ENCODE results near the gene DOCK2. TPM values are rescaled to one million over a fixed set of nuclear protein-coding genes. Genes with fewer than 3 reads are reported as not detected.

The DOCK2 gene
- total RNA-seq, 1 experiment from 2014 or later = 0.42 TPM

DNA sequence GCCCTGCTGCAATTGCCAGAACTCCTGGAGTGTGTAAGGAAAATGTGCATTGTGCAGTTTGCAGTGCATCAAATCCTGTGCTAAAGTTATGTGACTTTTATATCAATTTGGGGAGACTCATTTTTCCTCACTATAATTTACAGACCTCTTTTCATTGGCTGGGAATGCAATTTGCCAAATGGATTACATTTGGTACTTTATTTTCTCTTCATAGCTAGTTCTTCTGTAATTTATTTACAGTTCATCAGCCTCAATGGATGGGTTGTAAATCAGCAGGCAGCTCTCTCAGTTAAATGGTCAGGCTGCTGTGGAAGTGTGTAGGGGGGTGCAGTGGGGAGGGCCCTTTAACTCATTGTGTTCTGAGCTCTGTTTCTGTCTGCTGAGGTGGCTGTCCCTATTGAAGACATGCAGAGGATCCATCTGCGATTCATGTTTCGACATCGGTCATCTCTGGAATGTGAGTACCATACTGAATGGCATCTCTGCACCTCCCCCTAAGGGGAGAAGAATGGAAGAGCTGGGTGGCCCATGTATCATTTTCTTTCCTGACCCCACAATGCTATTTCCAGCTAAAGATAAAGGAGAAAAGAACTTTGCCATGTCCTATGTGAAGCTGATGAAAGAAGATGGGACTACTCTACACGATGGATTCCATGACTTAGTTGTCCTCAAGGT lies 74.6 kb downstream of the DOCK2 start:
- no TSS peak for BruUV-seq (replicated peaks)
- intact Hi-C loops (cut with micrococcal nuclease) = no loop called here
- no peak for TF ChIP-seq CTCF (IDR thresholded peaks at IDR 0.05; ENCODE audit: unreplicated experiment)
- ChIA-PET CTCF (interaction anchor here (0.5 to 4.0 kb wide), 9 partner anchors 10 to 1449 kb away, joined by 3 to 32 read pairs (median 3); partner anchors contain the start of gene INSYN2B), POLR2A (no interaction called here)
- H3K36me3 Mint-ChIP-seq (ENCODE audit: insufficient read depth, unreplicated experiment) = no peaks in the 10 kb centered on the region
- H3K4me3 Mint-ChIP-seq (ENCODE audit: unreplicated experiment) = no peak overlapping the region
- H3K27me3 Mint-ChIP-seq (ENCODE audit: insufficient read depth, unreplicated experiment) = no peaks in the 10 kb centered on the region
- DNase-seq (ENCODE audit: unreplicated experiment) = no peak
- no peak overlapping the region for H3K27ac Mint-ChIP-seq (ENCODE audit: low read depth, unreplicated experiment)
- H3K4me1 Mint-ChIP-seq (ENCODE audit: insufficient read depth, unreplicated experiment) = peaks cover 17% of the 10 kb centered on the region
- H3K9me3 Mint-ChIP-seq (ENCODE audit: unreplicated experiment) = no peaks in the 10 kb centered on the region

DNA sequence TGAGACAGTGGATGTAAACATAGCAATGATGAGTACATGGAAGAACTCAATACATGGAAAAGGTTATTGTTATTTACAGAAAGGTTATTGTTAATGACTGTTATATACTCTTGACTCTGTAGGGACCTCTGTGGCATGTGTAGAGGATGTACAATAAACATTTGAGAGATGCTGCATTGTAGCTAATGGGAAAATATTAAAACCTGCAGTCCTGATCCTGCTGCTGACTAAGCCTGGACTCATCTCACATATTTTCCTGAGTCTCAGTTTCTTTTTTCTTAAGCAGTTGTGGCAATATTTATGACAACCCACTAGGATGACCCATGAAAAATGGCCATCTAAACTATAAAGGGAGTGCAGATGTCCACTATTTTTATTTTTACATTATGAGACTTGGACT lies 75.4 kb downstream of the DOCK2 start:
- no peak overlapping the region for H3K4me3 Mint-ChIP-seq (ENCODE audit: unreplicated experiment)
- peaks cover 16% of the 10 kb centered on the region for H3K4me1 Mint-ChIP-seq (ENCODE audit: insufficient read depth, unreplicated experiment)
- DNase-seq (ENCODE audit: unreplicated experiment) = no peak
- no peak for TF ChIP-seq CTCF (IDR thresholded peaks at IDR 0.05; ENCODE audit: unreplicated experiment)
- intact Hi-C loops (cut with micrococcal nuclease) = no loop called here
- CTCF ChIA-PET = interaction anchor here (0.6 to 4.0 kb wide), 6 partner anchors 11 to 903 kb away, joined by 3 to 32 read pairs (median 4); partner anchors contain the start of gene INSYN2B
- H3K9me3 Mint-ChIP-seq (ENCODE audit: unreplicated experiment) = no peaks in the 10 kb centered on the region
- H3K36me3 Mint-ChIP-seq (ENCODE audit: insufficient read depth, unreplicated experiment) = no peaks in the 10 kb centered on the region
- BruUV-seq (replicated peaks) = no TSS peak
- H3K27me3 Mint-ChIP-seq (ENCODE audit: insufficient read depth, unreplicated experiment) = no peaks in the 10 kb centered on the region
- POLR2A ChIA-PET = no interaction called here
- H3K27ac Mint-ChIP-seq (ENCODE audit: low read depth, unreplicated experiment) = no peak overlapping the region

- TF ChIP-seq CTCF (IDR thresholded peaks at IDR 0.05; ENCODE audit: unreplicated experiment) = no peak
- CTCF ChIA-PET = interaction anchor here (1.2 to 2.9 kb wide), 2 partner anchors 15 to 264 kb away, joined by 9 to 10 read pairs; partner anchors contain the start of gene INSYN2B
- peaks cover 13% of the 10 kb centered on the region for H3K9me3 Mint-ChIP-seq (ENCODE audit: unreplicated experiment)
- no TSS peak for BruUV-seq (replicated peaks)
- peak; percentile 73 for DNase-seq (ENCODE audit: unreplicated experiment)
- peaks cover 20% of the 10 kb centered on the region for H3K4me1 Mint-ChIP-seq (ENCODE audit: insufficient read depth, unreplicated experiment)
- POLR2A ChIA-PET = interaction anchor here (0.6 to 1.9 kb wide), 6 partner anchors 13 to 264 kb away, joined by 3 to 4 read pairs (median 3); partner anchors contain the start of gene INSYN2B
- intact Hi-C loops (cut with micrococcal nuclease) = no loop called here
- no peak overlapping the region for H3K27ac Mint-ChIP-seq (ENCODE audit: low read depth, unreplicated experiment)
- H3K36me3 Mint-ChIP-seq (ENCODE audit: insufficient read depth, unreplicated experiment) = no peaks in the 10 kb centered on the region
- H3K4me3 Mint-ChIP-seq (ENCODE audit: unreplicated experiment) = no peak overlapping the region
- no peaks in the 10 kb centered on the region for H3K27me3 Mint-ChIP-seq (ENCODE audit: insufficient read depth, unreplicated experiment)
Observed at GRCh38 chr5:169716287-169716686, 79.2 kb downstream of the DOCK2 start.

DNA sequence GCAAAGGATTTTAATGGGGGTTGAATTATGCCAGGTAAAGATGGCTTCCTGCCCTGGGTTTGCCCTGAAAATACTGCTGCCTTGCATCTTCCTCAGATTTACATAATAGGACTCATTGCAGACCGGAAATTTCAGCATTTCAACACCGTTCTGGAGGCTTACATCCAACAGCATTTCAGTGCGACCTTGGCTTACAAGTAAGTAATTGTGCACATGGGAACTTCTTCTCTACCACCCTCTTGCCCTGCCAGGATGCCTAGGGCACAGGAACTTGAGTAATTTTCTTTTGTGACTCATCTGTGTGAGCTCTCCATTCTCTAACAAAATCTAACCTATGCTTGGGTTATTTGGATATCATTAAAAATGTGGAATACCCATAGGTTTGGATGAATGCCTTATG lies 80.2 kb downstream of the DOCK2 start:
- Mint-ChIP-seq H3K36me3 (ENCODE audit: insufficient read depth, unreplicated experiment) (no peaks in the 10 kb centered on the region), H3K27me3 (ENCODE audit: insufficient read depth, unreplicated experiment) (no peaks in the 10 kb centered on the region), H3K27ac (ENCODE audit: low read depth, unreplicated experiment) (no peak overlapping the region), H3K4me1 (ENCODE audit: insufficient read depth, unreplicated experiment) (peaks cover 20% of the 10 kb centered on the region), H3K4me3 (ENCODE audit: unreplicated experiment) (no peak overlapping the region), H3K9me3 (ENCODE audit: unreplicated experiment) (peaks cover 13% of the 10 kb centered on the region)
- intact Hi-C loops (cut with micrococcal nuclease) = no loop called here
- BruUV-seq (replicated peaks) = no TSS peak
- TF ChIP-seq CTCF (IDR thresholded peaks at IDR 0.05; ENCODE audit: unreplicated experiment) = no peak
- ChIA-PET POLR2A (interaction anchor here (0.7 to 1.9 kb wide), 6 partner anchors 10 to 263 kb away, joined by 3 to 5 read pairs (median 4); partner anchors contain the start of gene INSYN2B), CTCF (interaction anchor here (1.2 to 2.9 kb wide), 2 partner anchors 16 to 263 kb away, joined by 9 to 10 read pairs; partner anchors contain the start of gene INSYN2B)
- DNase-seq (ENCODE audit: unreplicated experiment) = peak; percentile 99
